Measurements from ENCODE around the gene TRAF2. TPM values are rescaled to one million over a fixed set of nuclear protein-coding genes. Genes with fewer than 3 reads are reported as not detected.
A peak's percentile ranks its signal among the peaks of the same experiment; 100 is the strongest.

Gene TRAF2
- total RNA-seq, 1 donor from 2014 or later = 5.3 TPM

DNA sequence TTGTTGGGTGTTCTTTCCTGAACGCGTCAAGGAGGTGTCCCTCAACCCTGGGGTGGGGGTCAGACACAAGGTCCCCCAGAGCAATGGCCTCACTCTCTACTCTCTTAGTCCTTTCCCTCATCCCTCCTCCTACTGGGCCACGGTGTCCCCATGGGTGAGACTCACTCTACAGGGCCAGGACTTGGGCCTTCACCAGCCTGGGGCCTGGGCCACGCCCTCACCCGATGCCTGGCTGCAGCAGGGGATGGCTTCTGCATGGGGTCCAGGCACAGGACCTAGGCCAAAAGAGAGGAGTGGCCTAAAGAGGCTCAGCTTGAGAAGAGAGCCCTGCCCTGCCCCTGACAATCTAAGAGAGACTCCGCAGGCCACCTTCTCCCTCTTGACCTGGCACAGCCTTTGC is 71.6 kb downstream of the TRAF2 start:
- FAIRE-seq = peak; percentile 68
- DNase-seq (ENCODE audit: low read depth) = no peak
- Histone ChIP-seq H3K4me3 (ENCODE audit: low read depth, low read length) (no peak overlapping the region), H3K36me3 (ENCODE audit: control insufficient read depth, insufficient read depth, low read length) (no peaks in the 10 kb centered on the region), H3K27me3 (ENCODE audit: control insufficient read depth, insufficient read depth, low read length) (peaks cover 3% of the 10 kb centered on the region)
- TF ChIP-seq, protein P1, sequence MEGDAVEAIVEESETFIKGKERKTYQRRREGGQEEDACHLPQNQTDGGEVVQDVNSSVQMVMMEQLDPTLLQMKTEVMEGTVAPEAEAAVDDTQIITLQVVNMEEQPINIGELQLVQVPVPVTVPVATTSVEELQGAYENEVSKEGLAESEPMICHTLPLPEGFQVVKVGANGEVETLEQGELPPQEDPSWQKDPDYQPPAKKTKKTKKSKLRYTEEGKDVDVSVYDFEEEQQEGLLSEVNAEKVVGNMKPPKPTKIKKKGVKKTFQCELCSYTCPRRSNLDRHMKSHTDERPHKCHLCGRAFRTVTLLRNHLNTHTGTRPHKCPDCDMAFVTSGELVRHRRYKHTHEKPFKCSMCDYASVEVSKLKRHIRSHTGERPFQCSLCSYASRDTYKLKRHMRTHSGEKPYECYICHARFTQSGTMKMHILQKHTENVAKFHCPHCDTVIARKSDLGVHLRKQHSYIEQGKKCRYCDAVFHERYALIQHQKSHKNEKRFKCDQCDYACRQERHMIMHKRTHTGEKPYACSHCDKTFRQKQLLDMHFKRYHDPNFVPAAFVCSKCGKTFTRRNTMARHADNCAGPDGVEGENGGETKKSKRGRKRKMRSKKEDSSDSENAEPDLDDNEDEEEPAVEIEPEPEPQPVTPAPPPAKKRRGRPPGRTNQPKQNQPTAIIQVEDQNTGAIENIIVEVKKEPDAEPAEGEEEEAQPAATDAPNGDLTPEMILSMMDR (IDR thresholded peaks at IDR 0.05; ENCODE audit: insufficient read depth, low read length, severe bottlenecking) = no peak

DNA sequence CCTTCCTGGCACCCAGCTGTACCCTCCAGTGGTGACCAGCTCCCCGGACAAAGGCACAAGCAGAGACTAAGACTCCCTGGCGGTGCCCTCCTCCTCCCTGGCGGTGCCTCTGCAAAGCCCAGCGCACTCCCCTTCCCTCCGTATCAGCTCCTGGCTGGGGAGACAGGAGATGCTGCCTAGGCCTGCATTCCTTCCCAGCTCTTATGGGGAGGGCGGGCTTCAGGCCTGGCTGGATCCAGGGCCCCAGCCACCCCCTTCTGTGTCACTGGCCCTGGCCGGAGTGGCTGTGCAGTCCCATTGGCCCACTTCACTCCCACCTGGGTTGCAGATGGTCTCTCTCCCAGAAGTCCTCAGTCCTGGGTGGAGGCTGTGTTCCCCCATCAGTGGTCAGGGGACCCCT is 72.2 kb downstream of the TRAF2 start:
- TF ChIP-seq, protein P1 (IDR thresholded peaks at IDR 0.05; ENCODE audit: insufficient read depth, low read length, severe bottlenecking) = no peak
- DNase-seq (ENCODE audit: low read depth) (no peak), FAIRE-seq (no peak)
- no peaks in the 10 kb centered on the region for H3K36me3 ChIP-seq (ENCODE audit: control insufficient read depth, insufficient read depth, low read length)
- peaks cover 3% of the 10 kb centered on the region for H3K27me3 ChIP-seq (ENCODE audit: control insufficient read depth, insufficient read depth, low read length)
- no peak overlapping the region for H3K4me3 ChIP-seq (ENCODE audit: low read depth, low read length)

DNA sequence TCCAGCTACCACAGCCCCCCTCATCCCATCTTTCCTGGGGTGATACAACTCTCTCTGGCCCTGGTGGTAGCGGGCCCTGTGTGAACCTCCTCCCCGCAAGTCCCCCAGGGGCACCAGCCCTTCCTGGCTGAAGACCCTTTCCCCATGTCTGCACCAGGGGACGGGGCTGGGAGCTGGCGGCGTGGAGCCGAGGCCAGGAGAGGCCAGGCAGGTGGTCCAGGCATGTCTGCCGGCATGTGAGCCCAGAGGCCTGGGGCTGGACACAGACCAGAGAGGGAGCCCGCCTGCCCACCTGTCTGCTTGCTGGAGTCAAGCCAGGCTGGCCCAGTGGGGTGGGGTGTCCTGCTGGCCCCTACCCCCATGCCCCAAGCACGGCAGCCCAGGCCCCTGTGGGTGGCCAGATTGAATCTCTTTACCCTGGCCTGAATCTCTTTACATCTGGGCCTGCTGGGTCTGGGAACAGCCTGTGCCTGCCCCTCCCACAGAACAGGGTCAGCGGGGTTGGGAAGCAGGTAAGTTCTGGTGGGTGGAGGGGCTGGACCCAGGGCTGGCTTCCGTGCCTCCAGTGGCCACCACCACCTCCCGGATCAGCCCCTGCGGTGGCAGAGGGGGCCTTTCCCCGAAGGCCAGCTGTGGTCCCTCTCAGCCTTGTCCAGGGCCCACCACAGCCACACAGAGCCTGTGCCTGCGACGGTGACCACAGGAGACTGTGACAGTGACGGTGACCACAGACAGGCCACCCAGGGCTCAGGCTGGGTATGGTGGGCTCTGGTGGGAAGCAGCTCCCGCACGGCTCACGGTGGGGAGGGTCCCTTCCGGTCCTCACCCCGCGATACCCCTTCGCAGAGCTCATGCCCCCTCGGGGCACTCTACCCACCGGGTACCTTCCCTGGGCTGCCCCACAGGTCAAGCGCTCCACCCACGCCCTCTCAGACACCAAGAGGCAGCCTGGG is 72.9 kb downstream of the TRAF2 start:
- TF ChIP-seq, protein P1 (IDR thresholded peaks at IDR 0.05; ENCODE audit: insufficient read depth, low read length, severe bottlenecking) = no peak
- no peak for DNase-seq (ENCODE audit: low read depth)
- no peak for FAIRE-seq

DNA sequence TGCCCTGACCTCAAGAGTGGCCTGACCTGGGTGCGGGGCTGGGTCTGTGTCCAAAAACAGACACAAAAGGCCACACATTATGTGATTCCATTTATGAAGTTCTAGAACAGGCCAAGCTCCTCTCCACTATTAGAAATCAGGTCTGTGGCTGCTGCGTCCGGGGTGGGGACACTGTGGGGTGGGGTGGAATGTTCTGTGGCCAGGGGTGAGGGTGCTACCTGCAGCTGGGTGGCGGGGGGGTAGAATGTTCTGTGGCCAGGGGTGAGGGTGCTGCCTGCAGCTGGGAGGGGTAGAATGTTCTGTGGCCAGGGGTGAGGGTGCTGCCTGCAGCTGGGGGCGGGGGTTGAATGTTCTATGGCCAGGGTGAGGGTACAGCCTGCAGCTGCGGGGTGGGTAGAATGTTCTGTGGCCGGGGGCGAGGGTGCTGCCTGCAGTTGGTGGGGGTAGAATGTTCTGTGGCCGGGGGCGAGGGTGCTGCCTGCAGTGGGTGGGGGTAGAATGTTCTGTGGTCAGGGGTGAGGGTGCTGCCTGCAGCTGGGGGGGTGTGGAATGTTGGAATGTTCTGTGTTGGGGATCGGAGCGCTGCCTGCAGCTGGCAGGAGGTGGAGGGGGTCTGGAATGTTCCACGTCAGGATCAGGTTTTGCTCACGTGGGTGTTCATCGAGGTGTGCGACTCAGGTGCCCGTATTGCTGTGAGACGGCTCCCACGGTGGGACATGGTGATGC is 74.1 kb downstream of the TRAF2 start:
- FAIRE-seq (no peak), DNase-seq (ENCODE audit: low read depth) (no peak)
- H3K27me3 ChIP-seq (ENCODE audit: control insufficient read depth, insufficient read depth, low read length) = peaks cover 3% of the 10 kb centered on the region
- TF ChIP-seq, protein P1 (IDR thresholded peaks at IDR 0.05; ENCODE audit: insufficient read depth, low read length, severe bottlenecking) = no peak
- no peak overlapping the region for H3K4me3 ChIP-seq (ENCODE audit: low read depth, low read length)
- H3K36me3 ChIP-seq (ENCODE audit: control insufficient read depth, insufficient read depth, low read length) = no peaks in the 10 kb centered on the region

More for the DNA sequence above, 72.9 kb downstream of the TRAF2 start:
- Histone ChIP-seq H3K27me3 (ENCODE audit: control insufficient read depth, insufficient read depth, low read length) (peaks cover 3% of the 10 kb centered on the region), H3K4me3 (ENCODE audit: low read depth, low read length) (no peak overlapping the region), H3K36me3 (ENCODE audit: control insufficient read depth, insufficient read depth, low read length) (no peaks in the 10 kb centered on the region)

DNA sequence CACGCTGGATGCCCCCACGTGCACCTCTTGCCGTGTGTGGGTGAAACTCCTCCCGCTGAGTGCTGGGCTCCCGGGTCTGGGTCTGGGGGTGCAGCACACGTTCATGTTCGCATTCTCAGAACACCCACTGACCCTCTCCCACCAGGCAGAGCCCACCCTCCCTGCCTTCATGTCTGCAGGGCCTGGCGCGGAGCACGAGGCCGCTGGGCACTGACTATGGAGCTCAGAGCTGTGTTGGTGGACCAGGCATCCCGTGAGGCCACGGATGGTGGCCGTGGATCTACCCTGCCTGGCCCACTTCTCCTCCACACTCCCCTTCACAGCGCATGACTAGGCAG is 74.6 kb downstream of the TRAF2 start:
- TF ChIP-seq, protein P1 (IDR thresholded peaks at IDR 0.05; ENCODE audit: insufficient read depth, low read length, severe bottlenecking) = no peak
- FAIRE-seq = no peak

More for the DNA sequence above, 74.6 kb downstream of the TRAF2 start:
- Histone ChIP-seq H3K27me3 (ENCODE audit: control insufficient read depth, insufficient read depth, low read length) (peaks cover 3% of the 10 kb centered on the region), H3K4me3 (ENCODE audit: low read depth, low read length) (no peak overlapping the region), H3K36me3 (ENCODE audit: control insufficient read depth, insufficient read depth, low read length) (no peaks in the 10 kb centered on the region)
- DNase-seq (ENCODE audit: low read depth) = no peak
